HCT116 (cell line): ENCODE data around the gene SCRN1. TPM values are rescaled to one million over a fixed set of nuclear protein-coding genes. Genes with fewer than 3 reads are reported as not detected.

Experiments used
- ATAC-seq: fragments of 200-7000 bp; cut with Tn5 transposase; 2 replicates; pipeline ENCODE4 v1.9.1; 2020; ENCODE audit warnings: mild to moderate bottlenecking, moderate library complexity
- BruUV-seq: library from RNA; stranded (reverse); fragments of 400-500 nt; replicated peaks from 2 replicates; lab custom pipeline; 2021; lab: Mats Ljungman, UMichigan
- CTCF ChIA-PET: fragments of 300-600 bp; sonication (Branson Sonifier 250); formaldehyde crosslinking; loops from one replicate; lab custom pipeline; 2021; ENCODE audit warnings: antibody characterized with exemption; lab: Charles Lee
- POLR2A ChIA-PET: fragments of 300-600, 350-600 bp; sonication (Branson Sonifier 250); formaldehyde crosslinking; loops from one replicate; lab custom pipeline; 2021; ENCODE audit warnings: antibody characterized with exemption; lab: Charles Lee
- RAD21 ChIA-PET, 2 experiments: fragments of 300-600 bp; sonication (Branson Sonifier 250); formaldehyde crosslinking; loops; one replicate each; lab custom pipeline; 2023; ENCODE audit warnings: low total read pairs in 2 of 2; ENCODE audit not compliant: uncharacterized antibody in 2 of 2, unreplicated experiment in 2 of 2, low non-redundant PET in 1 of 2; lab: Charles Lee
- DNase-seq: peaks from one replicate; pipeline ENCODE4 v3.0.0-alpha.2; 2010; ENCODE audit warnings: low read depth, low spot score
- H2AFZ ChIP-seq: fragments of 200-600 bp; shearing (Covaris generic), sonication (generic); 2 replicates; pipeline ENCODE4 v1.6.1; 2017; ENCODE audit warnings: low read depth, mixed run types, mixed read lengths, antibody characterized with exemption, low read length; ENCODE audit not compliant: poor library complexity, severe bottlenecking
- H3K27ac ChIP-seq: 2 replicates; pipeline ENCODE4 v1.5.1; 2012; ENCODE audit warnings: low read depth, low read length
- H3K27me3 ChIP-seq: fragments of 200-600 bp; sonication (generic); 2 replicates; pipeline ENCODE4 v1.6.1; 2016; ENCODE audit warnings: mixed run types, low read length, mixed read lengths; ENCODE audit not compliant: insufficient read depth
- H3K36me3 ChIP-seq, 2 experiments: fragments of 200-500 bp in 1 of 2; fragments of 200-600 bp in 1 of 2; sonication (Bioruptor generic) in 1 of 2; sonication (generic) in 1 of 2; 2 replicates each; pipeline versions ENCODE4 v1.5.1 to v1.6.1; 2014 to 2016; ENCODE audit warnings: low read length in 2 of 2, inconsistent platforms in 1 of 2, mixed read lengths in 1 of 2, mixed run types in 1 of 2; ENCODE audit not compliant: insufficient read depth in 2 of 2, control insufficient read depth in 1 of 2
- H3K4me1 ChIP-seq, 2 experiments: fragments of 200-600 bp in 1 of 2; sonication (generic) in 1 of 2; 2 replicates each; pipeline versions ENCODE4 v1.5.1 to v1.6.1; 2012 to 2017; ENCODE audit warnings: low read length in 2 of 2, inconsistent platforms in 1 of 2, mild to moderate bottlenecking in 1 of 2, mixed read lengths in 1 of 2, mixed run types in 1 of 2, moderate library complexity in 1 of 2; ENCODE audit not compliant: insufficient read depth in 2 of 2, control insufficient read depth in 1 of 2
- H3K4me2 ChIP-seq: fragments of 200-600 bp; sonication (generic); 2 replicates; pipeline ENCODE4 v1.6.1; 2017; ENCODE audit warnings: mixed run types, low read length, mixed read lengths
- H3K4me3 ChIP-seq, 2 experiments: fragments of 200-600 bp in 1 of 2; sonication (generic) in 1 of 2; replicated peaks in 1 of 2; 2 replicates each; pipeline ENCODE4 v1.5.1; 2011 to 2016; ENCODE audit warnings: low read length in 2 of 2, control low read depth in 1 of 2, low read depth in 1 of 2, mild to moderate bottlenecking in 1 of 2, mixed read lengths in 1 of 2, mixed run types in 1 of 2
- H3K79me2 ChIP-seq: fragments of 200-600 bp; sonication (generic); 2 replicates; pipeline ENCODE4 v1.6.1; 2017; ENCODE audit warnings: mild to moderate bottlenecking, mixed run types, low read length, moderate library complexity, mixed read lengths; ENCODE audit not compliant: insufficient read depth
- H3K9ac ChIP-seq: fragments of 200-600 bp; sonication (generic); 2 replicates; pipeline ENCODE4 v1.6.1; 2016; ENCODE audit warnings: low read length, mixed read lengths
- H3K9me2 ChIP-seq: fragments of 200-600 bp; sonication (generic), shearing (Covaris generic); 2 replicates; pipeline ENCODE4 v1.6.1; 2017; ENCODE audit warnings: mixed run types, mild to moderate bottlenecking, moderate library complexity; ENCODE audit not compliant: insufficient read depth
- H3K9me3 ChIP-seq, 2 experiments: fragments of 200-500 bp in 1 of 2; fragments of 200-600 bp in 1 of 2; sonication (Bioruptor generic) in 1 of 2; sonication (generic) in 1 of 2; 2 replicates each; pipeline ENCODE4 v1.6.1; 2014 to 2017; ENCODE audit warnings: low read length in 2 of 2, mixed read lengths in 2 of 2, inconsistent platforms in 1 of 2, low read depth in 1 of 2, mild to moderate bottlenecking in 1 of 2, mixed run types in 1 of 2, moderate library complexity in 1 of 2; ENCODE audit not compliant: control insufficient read depth in 1 of 2, insufficient read depth in 1 of 2
- H4K20me1 ChIP-seq: fragments of 200-600 bp; sonication (generic), shearing (Covaris generic); 2 replicates; pipeline ENCODE4 v1.6.1; 2017; ENCODE audit warnings: mixed run types, mild to moderate bottlenecking, moderate library complexity; ENCODE audit not compliant: insufficient read depth
- ATF3 ChIP-seq: IDR thresholded peaks from 2 replicates; pipeline ENCODE4 v1.6.1; 2012
- CTCF ChIP-seq, 3 experiments: fragments of 200-600 bp in 1 of 3; sonication (generic) in 1 of 3; IDR thresholded peaks in 2 of 3; conservative IDR thresholded peaks in 1 of 3; 2 replicates each; pipeline ENCODE4 v1.5.1; 2012 to 2017; ENCODE audit warnings: low read depth in 2 of 3, low read length in 2 of 3, antibody characterized with exemption in 1 of 3, borderline replicate concordance in 1 of 3, control low read depth in 1 of 3, mild to moderate bottlenecking in 1 of 3, mixed read lengths in 1 of 3, mixed run types in 1 of 3, moderate library complexity in 1 of 3; ENCODE audit not compliant: insufficient read depth in 1 of 3
- EGR1 ChIP-seq: IDR thresholded peaks from 2 replicates; pipeline ENCODE4 v1.6.1; 2012; ENCODE audit warnings: low read depth
- MAX ChIP-seq: IDR thresholded peaks from 2 replicates; pipeline ENCODE4 v1.6.1; 2012
- POLR2AphosphoS5 ChIP-seq: IDR thresholded peaks from 2 replicates; pipeline ENCODE4 v1.6.1; 2011; ENCODE audit warnings: mild to moderate bottlenecking, low read depth, low read length, moderate library complexity
- SRF ChIP-seq: IDR thresholded peaks from 2 replicates; pipeline ENCODE4 v1.6.1; 2012; ENCODE audit warnings: low read depth
- ZNF274 ChIP-seq: fragments of 200-500 bp; sonication (Bioruptor generic); IDR thresholded peaks from 2 replicates; pipeline ENCODE4 v1.6.1; 2014; ENCODE audit warnings: mild to moderate bottlenecking, low read depth, low read length, inconsistent platforms
- intact Hi-C: fragments of 100-400 bp; cut with micrococcal nuclease; formaldehyde crosslinking; loops from 2 replicates; pipeline ENCODE4 v1.10.0; 2022
- total RNA-seq: library from RNA; stranded (reverse); gene quantifications from one replicate; pipeline ENCODE4 v1.2.1, GENCODE V29; 2021; ENCODE audit not compliant: unreplicated experiment

The SCRN1 gene
- total RNA-seq, 1 experiment from 2014 or later = 76.8 TPM

GRCh38 chr7:29898301-29898700, 91.3 kb downstream of the SCRN1 start (continued):
- no peak for TF ChIP-seq CTCF (IDR thresholded peaks at IDR 0.05 in 2 of 3, conservative IDR thresholded peaks at IDR 0.05 in 1 of 3; ENCODE audit: borderline replicate concordance in 1 of 3, insufficient read depth in 1 of 3, low read depth in 2 of 3, low read length in 2 of 3)
- TF ChIP-seq POLR2AphosphoS5 = no peak
- TF ChIP-seq ATF3 = no peak
- TF ChIP-seq ZNF274 = no peak
- no peak for TF ChIP-seq MAX

- Histone ChIP-seq H2AFZ (no peak overlapping the region), H3K4me2 (no peak overlapping the region), H3K36me3 (peaks cover 0 to 3% of the 10 kb centered on the region in 2 experiments; a peak in 1 of 4 replicates), H3K9me3 (no peaks in the 10 kb centered on the region), H3K79me2 (no peaks in the 10 kb centered on the region), H3K4me3 (no peak overlapping the region), H3K9ac (no peak overlapping the region), H3K27ac (no peak overlapping the region), H3K9me2 (no peaks in the 10 kb centered on the region), H3K27me3 (no peaks in the 10 kb centered on the region), H3K4me1 (no peaks in the 10 kb centered on the region), H4K20me1 (no peaks in the 10 kb centered on the region)
- ChIA-PET RAD21 (no interaction called here), CTCF (no interaction called here), POLR2A (no interaction called here)
- no TSS peak for BruUV-seq
- intact Hi-C loops = no loop called here
- ATAC-seq (no peak), DNase-seq (no peak)
- TF ChIP-seq SRF (no peak), ATF3 (no peak), EGR1 (no peak)
Observed at GRCh38 chr7:29896685-29897411, 92.8 kb downstream of the SCRN1 start.
